A673 (cell line): ENCODE data around the gene BABAM1.

ENCODE experiments used
- CTCF ChIP-seq: fragments of 300-800, 200-600 bp; sonication (generic); conservative IDR thresholded peaks from 2 replicates; pipeline ENCODE4 v1.5.1; 2017; ENCODE audit warnings: low read depth, mild to moderate bottlenecking, antibody characterized with exemption, low read length, moderate library complexity, mixed read lengths
- EZH2 ChIP-seq: fragments of 200-600 bp; sonication (generic); IDR thresholded peaks from 2 replicates; pipeline ENCODE4 v1.6.1; 2017; ENCODE audit warnings: borderline replicate concordance, low read depth, mild to moderate bottlenecking, mixed read lengths, antibody characterized with exemption, low read length; ENCODE audit not compliant: poor library complexity, severe bottlenecking

GRCh38 chr19:17303167-17303939 lies 36.1 kb downstream of the BABAM1 start, which contains the start of gene ABHD8:
- TF ChIP-seq CTCF (0 out of 2 replicates have a peak, but pooled peaks have one; percentile 34), EZH2 (no peak)
